Effector memory CD8-positive, alpha-beta T cell (primary cell): Measurements from ENCODE around the gene UBE2L3.
"Not testable (repeated sequence)": the region's sequence is repeated elsewhere in the genome, so short reads cannot be mapped to it uniquely, and the experiment has no call there.

Experiments used
- ATAC-seq: fragments of 150-1000 bp; cut with Tn5 transposase; replicated peaks from 2 replicates; pipeline ENCODE4 v1.10.0; 2021; ENCODE audit warnings: mild to moderate bottlenecking, moderate library complexity
- DNase-seq, 3 experiments: peaks; one replicate each; pipeline ENCODE4 v3.0.0; 2021
- H3K27ac Mint-ChIP-seq, 2 donors: one replicate each; pipeline ENCODE4 v1.8.0; 2022; ENCODE audit warnings: mild to moderate bottlenecking in 2 of 2, mixed read lengths in 2 of 2, moderate library complexity in 2 of 2
- H3K27me3 Mint-ChIP-seq, 2 donors: one replicate each; pipeline ENCODE4 v1.8.0; 2022; ENCODE audit warnings: mixed read lengths in 2 of 2
- H3K36me3 Mint-ChIP-seq: one replicate; pipeline ENCODE4 v1.8.0; 2022; ENCODE audit warnings: mild to moderate bottlenecking, moderate library complexity, mixed read lengths; ENCODE audit not compliant: insufficient read depth
- H3K4me1 Mint-ChIP-seq, 2 donors: one replicate each; pipeline ENCODE4 v1.8.0; 2022; ENCODE audit warnings: low read depth in 2 of 2, mixed read lengths in 2 of 2
- H3K4me3 Mint-ChIP-seq, 2 donors: one replicate each; pipeline ENCODE4 v1.8.0; 2022; ENCODE audit warnings: mild to moderate bottlenecking in 2 of 2, mixed read lengths in 2 of 2, moderate library complexity in 2 of 2
- H3K9me3 Mint-ChIP-seq, 2 donors: one replicate each; pipeline ENCODE4 v1.8.0; 2022; ENCODE audit warnings: mixed read lengths in 2 of 2
- total RNA-seq, 9 experiments: gene quantifications; one replicate each; lab custom pipeline; 2026; lab: John Stamatoyannopoulos, UW

Gene UBE2L3
- 55.9 to 133 (median 79.6) reads per million in 9 experiments for total RNA-seq

DNA sequence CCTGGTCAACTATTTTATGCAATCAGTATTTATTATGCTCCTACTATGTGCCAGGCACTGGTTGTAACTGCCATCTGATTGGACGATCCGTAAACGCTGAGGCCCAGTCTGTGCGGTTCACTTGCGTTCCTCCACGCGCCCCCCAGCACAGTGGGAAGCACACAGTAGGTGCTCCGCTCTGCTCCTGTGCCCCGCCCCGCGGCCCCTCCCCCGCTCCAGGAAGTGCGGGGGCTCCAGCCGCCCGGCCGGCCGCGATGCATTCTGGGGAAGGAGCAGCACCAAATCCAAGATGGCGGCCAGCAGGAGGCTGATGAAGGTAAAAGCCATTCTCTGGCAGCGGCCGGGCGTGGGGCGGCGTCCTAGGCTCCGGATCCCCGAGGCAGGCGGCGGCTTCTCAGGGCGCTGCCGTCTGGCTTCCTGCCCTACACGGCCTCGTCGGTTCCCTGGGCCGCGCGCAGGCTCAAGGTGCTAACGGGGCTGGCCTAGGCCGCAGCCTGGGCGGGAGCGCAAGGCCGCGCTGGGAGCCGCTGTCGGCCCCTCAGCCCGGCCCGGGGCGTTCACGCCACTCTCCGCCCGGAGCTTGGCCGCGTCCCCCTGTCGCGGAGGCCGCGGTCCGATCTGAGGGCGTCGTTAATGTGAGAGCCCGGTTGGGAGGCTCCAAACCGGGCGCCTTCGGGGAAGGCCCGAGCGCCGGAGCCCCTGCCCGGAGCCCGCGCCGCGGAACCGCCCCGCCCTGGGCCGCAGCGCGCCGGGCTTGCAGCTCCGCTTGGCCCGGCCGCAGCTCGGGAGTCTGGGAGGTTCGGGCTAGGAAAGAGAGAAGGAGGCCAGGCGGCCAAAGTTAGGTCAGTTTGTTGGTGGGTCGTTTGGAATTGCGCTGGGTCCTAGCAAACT lies at the start of gene UBE2L3:
UBE2L3 (plus strand) TSS at position 259 of the 891 bp plus-strand sequence; CDS start at position 290, 31 bp downstream.
- H3K27me3 Mint-ChIP-seq = no peaks in the 10 kb centered on the region
- H3K36me3 Mint-ChIP-seq = peaks cover 18% of the 10 kb centered on the region
- peak within 1 kb of the TSS; percentile 88 to 90 for H3K4me3 Mint-ChIP-seq
- no peaks in the 10 kb centered on the region for H3K9me3 Mint-ChIP-seq
- ATAC-seq (peak; percentile 81), DNase-seq (peak; percentile 73 to 82 (median 76))
- peak within 1 kb of the TSS; percentile 94 to 96 for H3K27ac Mint-ChIP-seq
- peaks cover 33 to 43% of the 10 kb centered on the region in 2 donors for H3K4me1 Mint-ChIP-seq

DNA sequence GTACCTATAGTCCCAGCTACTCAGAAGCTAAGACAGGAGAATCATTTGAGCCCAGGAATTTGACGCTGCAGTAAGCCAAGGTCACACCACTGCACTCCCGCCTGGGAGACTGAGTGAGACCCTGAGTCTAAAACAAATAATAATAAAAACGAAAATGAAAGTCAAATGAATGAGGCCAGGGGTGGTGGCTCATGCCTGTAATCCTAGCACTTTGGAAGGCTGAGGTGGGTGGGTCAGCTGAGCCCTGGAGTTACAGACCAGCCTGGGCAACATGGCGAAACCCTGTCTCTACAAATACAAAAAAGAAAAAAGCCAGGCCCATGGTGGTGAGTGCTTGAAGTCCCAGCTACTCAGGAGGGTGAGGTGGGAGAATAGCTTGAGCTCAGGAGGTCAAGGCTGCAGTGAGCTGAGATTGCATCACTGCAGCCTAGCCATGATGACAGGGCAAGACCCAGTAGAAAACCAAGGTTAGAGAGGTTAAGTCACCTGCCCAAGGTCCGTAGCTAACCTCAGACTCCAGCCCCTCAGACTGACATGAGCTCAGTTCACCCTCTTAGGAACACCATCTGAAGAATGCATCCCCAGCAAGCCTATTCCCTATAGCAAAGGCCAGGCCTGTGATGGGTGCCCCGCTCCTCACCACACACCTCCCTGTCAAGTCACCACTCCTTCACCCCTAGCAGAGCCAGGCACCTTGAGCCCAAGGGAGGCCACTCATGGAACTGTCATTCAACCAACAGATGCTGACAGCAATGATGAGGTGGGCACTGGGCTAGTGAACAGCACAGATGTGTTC lies 40.6 kb upstream of the UBE2L3 start:
- H3K27ac Mint-ChIP-seq, H3K4me1 Mint-ChIP-seq, H3K36me3 Mint-ChIP-seq, H3K27me3 Mint-ChIP-seq, H3K9me3 Mint-ChIP-seq, ATAC-seq, DNase-seq, H3K4me3 Mint-ChIP-seq: not testable (repeated sequence)

DNA sequence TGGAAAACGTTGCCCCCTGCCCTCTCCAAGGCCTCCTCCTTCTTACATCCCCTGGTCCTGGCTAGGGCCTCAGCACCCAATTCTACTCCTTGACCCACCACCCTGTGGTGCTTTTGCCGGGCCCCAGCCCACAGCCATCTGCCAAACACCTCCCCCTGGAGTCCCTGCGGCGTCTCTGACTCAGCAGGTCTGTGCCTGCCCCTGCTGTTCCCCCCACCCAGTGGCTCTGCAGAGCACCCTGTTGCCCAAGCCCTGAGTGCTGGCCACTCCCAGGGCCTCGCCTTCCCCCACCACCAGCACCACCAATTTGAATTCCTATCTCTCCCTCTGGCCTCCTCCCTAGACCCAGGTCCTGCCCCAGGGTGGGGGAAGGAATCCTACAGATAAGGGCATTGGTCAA lies 36.0 kb upstream of the UBE2L3 start:
- not testable (repeated sequence) for DNase-seq, H3K27me3 Mint-ChIP-seq, H3K36me3 Mint-ChIP-seq, ATAC-seq, H3K4me1 Mint-ChIP-seq, H3K4me3 Mint-ChIP-seq, H3K27ac Mint-ChIP-seq, H3K9me3 Mint-ChIP-seq

GRCh38 chr22:21532863-21533648 lies 34.5 kb upstream of the UBE2L3 start:
- H3K27me3 Mint-ChIP-seq, DNase-seq, H3K36me3 Mint-ChIP-seq, H3K4me3 Mint-ChIP-seq, H3K4me1 Mint-ChIP-seq, H3K9me3 Mint-ChIP-seq, H3K27ac Mint-ChIP-seq, ATAC-seq: not testable (repeated sequence)

DNA sequence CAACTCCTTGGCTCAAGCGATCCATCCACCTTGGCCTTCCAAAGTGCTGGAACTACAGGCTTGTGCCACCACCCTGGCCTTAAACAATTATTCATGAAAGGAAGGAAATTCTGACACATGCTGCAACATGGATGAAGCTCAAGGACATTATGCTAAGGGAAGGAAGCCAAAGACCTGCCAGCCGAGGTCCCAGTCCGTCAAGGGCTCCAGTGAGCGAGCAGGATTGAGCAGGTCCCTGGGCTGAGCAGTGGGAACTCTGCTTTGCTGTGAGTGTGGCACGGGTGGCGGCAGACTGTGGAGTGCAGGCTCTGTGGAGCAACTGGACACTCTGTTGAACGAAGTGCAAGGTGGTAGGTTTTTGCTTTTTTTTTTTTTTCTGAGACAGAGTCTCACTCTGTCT lies 27.7 kb upstream of the UBE2L3 start:
- not testable (repeated sequence) for H3K4me1 Mint-ChIP-seq, H3K9me3 Mint-ChIP-seq, H3K27me3 Mint-ChIP-seq, H3K27ac Mint-ChIP-seq, H3K36me3 Mint-ChIP-seq, ATAC-seq, DNase-seq, H3K4me3 Mint-ChIP-seq

DNA sequence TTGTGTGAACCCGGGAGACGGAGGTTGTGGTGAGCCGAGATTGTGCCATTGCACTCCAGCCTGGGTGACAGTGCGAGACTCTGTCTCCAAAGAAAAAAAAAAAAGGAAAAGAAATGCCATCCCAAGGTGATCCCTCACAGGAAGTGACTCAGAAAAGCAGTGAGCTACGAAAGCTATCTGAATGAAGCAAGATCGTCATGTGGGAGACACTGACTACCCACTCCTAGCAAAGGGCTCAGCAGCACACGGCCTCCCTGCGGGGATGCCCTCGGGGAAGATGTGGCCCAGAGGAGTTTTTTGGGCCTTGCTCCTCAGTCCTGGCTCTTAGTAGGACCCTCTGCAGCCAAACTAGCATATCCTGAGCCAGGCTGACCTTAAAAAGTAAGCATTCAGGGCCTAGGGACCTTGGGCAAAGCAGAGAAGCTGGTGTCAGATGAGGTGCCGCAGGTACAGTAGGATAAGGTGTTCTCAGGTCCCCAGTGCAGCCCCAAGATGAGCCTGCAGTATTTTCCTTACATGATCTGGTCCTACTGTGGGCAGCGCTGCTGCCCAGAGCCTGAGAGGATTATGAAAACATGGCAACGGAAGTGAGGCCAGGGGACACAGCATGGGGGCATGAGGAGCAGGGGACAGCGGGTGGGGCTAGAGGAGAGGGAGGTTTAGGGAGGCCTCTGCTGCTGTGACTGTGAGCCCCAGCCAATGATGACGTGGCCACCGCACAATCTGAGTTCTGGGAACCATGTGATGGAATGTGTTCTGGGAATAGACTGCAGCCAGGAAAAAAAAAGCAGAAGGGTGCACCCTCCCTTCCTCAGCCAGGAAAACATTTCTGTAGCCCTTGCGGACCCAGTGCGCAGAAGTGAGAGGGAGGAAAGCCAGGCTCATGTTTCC lies 22.8 kb upstream of the UBE2L3 start:
- H3K27ac Mint-ChIP-seq, DNase-seq, H3K36me3 Mint-ChIP-seq, H3K27me3 Mint-ChIP-seq, H3K9me3 Mint-ChIP-seq, H3K4me1 Mint-ChIP-seq, H3K4me3 Mint-ChIP-seq, ATAC-seq: not testable (repeated sequence)

DNA sequence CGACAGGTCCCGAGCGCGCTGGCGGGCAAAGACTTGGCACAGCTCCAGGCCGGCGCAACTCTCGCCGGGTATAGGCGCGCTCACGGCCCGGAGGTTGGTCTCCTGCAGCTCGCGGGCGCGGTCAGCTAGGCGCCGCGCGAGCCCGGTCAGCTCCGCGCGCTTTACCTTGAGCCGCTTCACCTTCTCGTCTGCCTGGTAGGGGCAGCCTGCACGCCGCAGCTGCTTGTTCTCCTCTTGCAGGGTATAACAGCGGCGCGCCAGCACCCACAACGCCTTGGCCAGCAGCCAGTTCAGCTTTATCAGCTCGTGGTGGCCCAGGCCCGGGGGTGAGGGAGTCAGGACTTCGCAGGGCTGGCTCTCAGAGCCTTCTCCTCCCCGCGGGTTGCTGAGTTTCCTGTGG lies 18.0 kb upstream of the UBE2L3 start:
- ATAC-seq = peak; percentile 79
- not testable (repeated sequence) for H3K4me3 Mint-ChIP-seq, H3K36me3 Mint-ChIP-seq, DNase-seq, H3K27ac Mint-ChIP-seq, H3K4me1 Mint-ChIP-seq, H3K27me3 Mint-ChIP-seq, H3K9me3 Mint-ChIP-seq

GRCh38 chr22:21550008-21550677 lies 17.4 kb upstream of the UBE2L3 start:
- H3K27ac Mint-ChIP-seq, H3K4me1 Mint-ChIP-seq, H3K4me3 Mint-ChIP-seq, H3K36me3 Mint-ChIP-seq, DNase-seq, H3K27me3 Mint-ChIP-seq, H3K9me3 Mint-ChIP-seq: not testable (repeated sequence)
- ATAC-seq = peak; percentile 68

DNA sequence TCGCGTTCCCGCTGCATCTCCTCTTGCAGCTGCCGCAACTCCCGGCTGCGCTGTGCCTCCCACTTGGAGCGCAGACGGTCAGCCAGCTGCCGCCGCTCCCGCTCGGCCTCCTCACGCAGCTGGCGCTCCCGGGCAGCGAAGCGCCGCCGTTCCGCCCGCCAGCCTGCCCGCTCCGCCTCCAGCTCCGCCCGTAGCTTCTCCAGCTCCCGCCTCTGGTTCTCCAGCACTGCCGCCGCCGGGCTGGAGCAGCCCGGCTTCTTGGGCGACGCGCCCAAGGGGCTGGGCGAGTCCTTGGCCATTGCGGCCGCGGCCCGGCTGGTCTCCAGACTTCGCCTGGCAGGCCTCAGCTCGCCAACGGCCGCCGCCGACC lies 16.9 kb upstream of the UBE2L3 start:
- not testable (repeated sequence) for H3K36me3 Mint-ChIP-seq, H3K27ac Mint-ChIP-seq, DNase-seq, H3K4me1 Mint-ChIP-seq, H3K4me3 Mint-ChIP-seq, H3K9me3 Mint-ChIP-seq, ATAC-seq, H3K27me3 Mint-ChIP-seq

DNA sequence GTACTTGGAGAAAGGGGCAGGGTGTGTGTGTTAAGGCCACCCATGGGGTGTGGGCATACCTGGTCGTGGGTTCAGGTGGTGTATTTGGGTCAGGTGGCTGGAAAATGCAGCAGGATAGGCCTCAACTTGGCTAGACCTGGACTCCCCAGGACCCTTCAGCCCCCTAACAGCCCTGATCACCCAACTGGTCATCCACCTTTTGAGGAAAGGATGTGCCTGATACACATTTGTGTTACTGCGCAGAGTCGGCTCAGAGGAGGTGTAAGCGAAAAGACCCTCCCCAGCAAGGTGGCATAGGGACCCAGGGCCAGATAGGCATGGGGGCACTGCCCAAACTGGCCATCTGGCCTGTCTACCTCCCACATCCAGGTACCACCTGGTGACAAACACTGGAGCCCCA lies 16.2 kb upstream of the UBE2L3 start, which contains the start of gene RIMBP3C:
RIMBP3C (minus strand) TSS at position 101 of the 400 bp plus-strand sequence. CDS start 485 bp downstream, outside the sequence.
- H3K9me3 Mint-ChIP-seq = not testable (repeated sequence)

GRCh38 chr22:21559345-21560125 lies 8.0 kb upstream of the UBE2L3 start:
- not testable (repeated sequence) for DNase-seq, ATAC-seq, H3K27ac Mint-ChIP-seq, H3K9me3 Mint-ChIP-seq, H3K36me3 Mint-ChIP-seq, H3K4me1 Mint-ChIP-seq, H3K27me3 Mint-ChIP-seq, H3K4me3 Mint-ChIP-seq

More for the DNA sequence above, 16.2 kb upstream of the UBE2L3 start, which contains the start of gene RIMBP3C:
- not testable (repeated sequence) for H3K27me3 Mint-ChIP-seq, H3K27ac Mint-ChIP-seq, H3K4me3 Mint-ChIP-seq, H3K4me1 Mint-ChIP-seq, DNase-seq, ATAC-seq, H3K36me3 Mint-ChIP-seq
